Stimulated activated CD4-positive, alpha-beta T cell treated with anti-CD3 and anti-CD28 coated beads, Interleukin-2, amount 100 ng/mL, for 48 hours (primary cell): ENCODE measurements around the gene NRP2.

Experiments
- DNase-seq, 2 donors: peaks; one replicate each; pipeline ENCODE4 v3.0.0-alpha.2; 2020

Gene NRP2

GRCh38 chr2:205734436-205735037 is 52.2 kb downstream of the NRP2 start:
- no peak for DNase-seq

GRCh38 chr2:205738117-205738968 is 56.0 kb downstream of the NRP2 start:
- no peak for DNase-seq

- no peak for DNase-seq
Measured at GRCh38 chr2:205739620-205740019, 57.3 kb downstream of the NRP2 start.

GRCh38 chr2:205740381-205740780 is 58.1 kb downstream of the NRP2 start:
- no peak for DNase-seq

GRCh38 chr2:205741256-205741978 is 59.1 kb downstream of the NRP2 start:
- no peak for DNase-seq

GRCh38 chr2:205743137-205743536 is 60.8 kb downstream of the NRP2 start:
- no peak for DNase-seq

GRCh38 chr2:205744074-205744591 is 61.8 kb downstream of the NRP2 start:
- no peak for DNase-seq

- DNase-seq, result no peak
Measured at GRCh38 chr2:205745661-205746419, 63.5 kb downstream of the NRP2 start.

- DNase-seq, result no peak
Measured at GRCh38 chr2:205746420-205746785, 64.1 kb downstream of the NRP2 start.

- DNase-seq, result no peak
Measured at GRCh38 chr2:205747829-205748386, 65.6 kb downstream of the NRP2 start.

- no peak for DNase-seq
Measured at GRCh38 chr2:205748639-205749038, 66.3 kb downstream of the NRP2 start.

- DNase-seq, result no peak
Measured at GRCh38 chr2:205749078-205749477, 66.8 kb downstream of the NRP2 start.

- DNase-seq, result no peak
Measured at GRCh38 chr2:205750797-205751196, 68.5 kb downstream of the NRP2 start.

- DNase-seq, result no peak
Measured at GRCh38 chr2:205751569-205752031, 69.3 kb downstream of the NRP2 start.

GRCh38 chr2:205752296-205752820 is 70.1 kb downstream of the NRP2 start:
- DNase-seq, result no peak

GRCh38 chr2:205752924-205753323 is 70.6 kb downstream of the NRP2 start:
- no peak for DNase-seq

- DNase-seq, result no peak
Measured at GRCh38 chr2:205754285-205754923, 72.1 kb downstream of the NRP2 start.

GRCh38 chr2:205754924-205755321 is 72.6 kb downstream of the NRP2 start:
- DNase-seq, result no peak

- DNase-seq, result no peak
Measured at GRCh38 chr2:205755923-205756322, 73.6 kb downstream of the NRP2 start.

GRCh38 chr2:205757271-205757670 is 75.0 kb downstream of the NRP2 start:
- no peak for DNase-seq

- no peak for DNase-seq
Measured at GRCh38 chr2:205758051-205758450, 75.8 kb downstream of the NRP2 start.

GRCh38 chr2:205758500-205758899 is 76.2 kb downstream of the NRP2 start:
- no peak for DNase-seq
